Measurements from ENCODE around the gene CDH13. TPM values are rescaled to one million over a fixed set of nuclear protein-coding genes. Genes with fewer than 3 reads are reported as not detected.
A peak's percentile ranks its signal among the peaks of the same experiment; 100 is the strongest.

Gene CDH13
- total RNA-seq, 1 donor from 2014 or later = 2.0 TPM

- no peak for DNase-seq (ENCODE audit: low spot score)
These were observed 1.3 kb downstream of the CDH13 start for GRCh38 chr16:82628088-82628423.

DNA sequence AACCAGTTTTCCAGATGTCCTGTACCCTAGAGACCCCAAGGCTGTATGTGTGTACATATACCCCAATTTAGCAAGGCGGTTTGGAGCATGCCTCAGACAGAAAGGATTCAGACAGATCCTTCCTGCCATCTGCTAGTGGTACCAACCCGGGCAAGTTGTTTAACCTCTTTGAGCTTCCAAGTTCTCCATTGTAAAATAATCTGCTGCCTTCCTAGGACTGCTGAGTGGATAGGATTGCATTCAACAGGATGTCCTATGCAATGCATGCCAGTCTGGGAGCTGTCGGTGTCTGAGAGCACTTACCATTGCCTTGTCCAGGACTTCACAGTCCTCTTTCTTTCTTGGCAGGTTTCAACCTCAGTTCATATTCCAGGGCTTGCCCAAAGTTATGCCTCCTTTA lies 1.9 kb downstream of the CDH13 start:
- DNase-seq (ENCODE audit: low spot score) = no peak

DNA sequence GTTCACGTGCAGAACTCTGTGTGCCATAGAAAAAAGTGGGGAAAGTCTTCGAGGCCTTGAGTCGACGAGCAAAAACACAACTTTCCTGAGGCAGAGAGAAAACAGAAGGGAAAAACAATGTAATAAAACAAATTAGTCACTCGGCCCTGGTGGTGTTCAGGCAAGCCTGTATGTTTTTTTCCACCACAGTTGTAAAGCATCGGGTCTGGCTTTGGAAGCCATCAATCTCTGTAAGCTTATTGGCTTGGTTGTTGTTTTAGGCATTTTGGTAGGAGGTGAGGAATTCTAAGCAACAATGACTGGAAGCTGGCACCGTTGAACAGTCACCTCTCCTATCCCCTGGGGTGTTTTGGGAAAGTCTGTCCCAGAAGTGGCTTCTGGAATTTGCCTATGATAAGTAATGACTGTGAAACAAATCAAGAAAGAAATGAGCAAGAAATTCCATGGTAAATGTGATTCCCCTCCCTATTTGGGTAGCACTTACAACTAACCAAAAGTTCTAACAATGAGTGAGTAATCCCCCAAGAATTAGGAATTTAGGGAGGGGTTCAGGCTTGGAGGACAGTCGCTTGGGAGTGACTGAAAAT lies 2.8 kb downstream of the CDH13 start:
- no peak for DNase-seq (ENCODE audit: low spot score)

- DNase-seq (ENCODE audit: low spot score) = no peak
These were observed 3.5 kb downstream of the CDH13 start for GRCh38 chr16:82630219-82630618.

GRCh38 chr16:82630688-82631087 lies 3.9 kb downstream of the CDH13 start:
- no peak for DNase-seq (ENCODE audit: low spot score)

- DNase-seq (ENCODE audit: low spot score) = no peak
These were observed 5.2 kb downstream of the CDH13 start for GRCh38 chr16:82631701-82632685.

GRCh38 chr16:82633964-82634600 lies 7.3 kb downstream of the CDH13 start:
- no peak for DNase-seq (ENCODE audit: low spot score)

- DNase-seq (ENCODE audit: low spot score) = no peak
These were observed 8.3 kb downstream of the CDH13 start for GRCh38 chr16:82634955-82635610.

GRCh38 chr16:82636485-82636884 lies 9.7 kb downstream of the CDH13 start:
- peak; percentile 33 for DNase-seq (ENCODE audit: low spot score)

- no peak for DNase-seq (ENCODE audit: low spot score)
These were observed 10.2 kb downstream of the CDH13 start for GRCh38 chr16:82636958-82637357.

GRCh38 chr16:82638095-82638798 lies 11.5 kb downstream of the CDH13 start:
- no peak for DNase-seq (ENCODE audit: low spot score)

DNA sequence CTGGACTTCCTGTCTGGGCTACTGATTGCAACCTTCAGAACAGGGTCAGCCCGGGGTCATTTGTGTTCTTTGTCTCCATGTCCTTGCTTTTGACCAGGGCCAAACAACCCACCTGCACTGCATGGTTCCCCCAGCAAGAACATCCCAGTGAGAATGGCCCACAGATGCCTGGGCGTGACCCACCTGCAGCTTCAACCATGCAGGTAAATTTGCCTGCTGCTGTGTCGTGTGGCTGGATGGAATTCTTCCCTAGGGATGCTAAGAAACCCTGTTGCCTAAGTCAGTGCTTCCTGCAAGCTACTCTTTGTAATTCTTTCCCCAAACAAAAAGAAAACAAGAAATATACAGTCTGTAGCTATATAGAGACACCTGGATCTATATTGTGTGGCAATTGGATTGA lies 12.5 kb downstream of the CDH13 start:
- DNase-seq (ENCODE audit: low spot score) = no peak

- DNase-seq (ENCODE audit: low spot score) = peak; percentile 43
These were observed 13.0 kb downstream of the CDH13 start for GRCh38 chr16:82639666-82640336.

DNA sequence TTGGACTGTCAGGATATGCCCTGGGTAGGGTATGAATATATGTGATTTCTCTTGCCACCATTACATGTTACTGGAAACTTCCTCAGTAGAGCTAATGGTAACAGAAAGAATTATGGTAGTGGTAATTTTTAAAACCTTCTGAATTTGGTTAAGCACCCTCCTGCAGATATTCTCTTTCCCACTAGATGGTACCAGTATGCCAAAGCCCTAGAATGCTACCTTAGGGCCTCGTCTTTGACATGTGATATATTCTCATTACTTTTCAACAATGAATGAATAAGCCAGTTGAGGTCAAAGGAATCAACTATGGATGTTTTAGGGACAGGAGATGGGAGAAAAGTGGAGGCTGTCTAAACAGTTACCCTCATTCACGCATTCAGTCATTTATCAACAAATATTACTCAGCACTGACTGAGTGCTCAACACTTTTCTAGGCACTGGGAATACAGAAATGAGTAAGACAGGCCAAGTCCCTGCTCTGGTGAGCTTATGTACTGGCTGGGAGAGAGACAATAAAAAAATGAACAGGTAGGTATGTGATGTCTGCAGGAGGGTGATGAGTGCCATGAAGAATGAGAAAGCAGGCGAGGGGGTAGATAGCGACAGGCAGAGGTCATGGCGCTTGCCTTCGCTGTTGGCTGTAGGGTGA lies 14.7 kb downstream of the CDH13 start:
- DNase-seq (ENCODE audit: low spot score) = no peak

- no peak for DNase-seq (ENCODE audit: low spot score)
These were observed 16.4 kb downstream of the CDH13 start for GRCh38 chr16:82643136-82643535.

DNA sequence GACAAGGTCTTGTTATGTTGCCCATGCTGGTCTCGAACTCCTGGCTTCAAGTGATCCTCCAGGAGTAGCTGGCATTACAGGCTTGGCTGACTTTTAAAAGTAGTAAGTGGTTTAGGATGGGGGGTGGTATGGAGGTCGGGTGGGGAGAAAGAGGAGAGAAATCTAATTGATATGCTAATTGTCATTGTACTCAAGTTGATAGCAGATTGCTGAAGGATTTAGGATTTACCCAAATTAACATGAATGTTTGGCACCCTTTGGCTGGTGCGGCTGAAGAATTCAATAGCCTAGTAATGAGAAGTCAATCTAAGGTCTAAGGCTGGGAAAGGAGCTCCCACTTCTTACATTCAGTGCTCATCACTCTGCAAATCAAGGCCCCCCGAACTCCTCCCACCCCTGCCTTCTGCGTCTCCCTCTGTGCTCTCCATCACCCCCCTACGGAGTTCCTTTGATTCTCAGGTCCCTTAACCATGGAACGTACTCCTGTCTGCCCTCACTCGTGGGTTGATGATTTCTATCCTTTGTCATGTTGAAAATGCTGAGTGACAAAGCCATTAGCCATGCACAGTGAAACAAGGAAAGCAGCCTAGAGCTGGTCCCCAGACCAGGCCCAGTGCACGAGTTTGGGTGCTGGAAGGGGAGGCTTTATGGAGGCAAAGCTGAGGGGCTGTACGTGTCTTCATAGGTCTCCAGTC lies 17.3 kb downstream of the CDH13 start:
- no peak for DNase-seq (ENCODE audit: low spot score)

DNA sequence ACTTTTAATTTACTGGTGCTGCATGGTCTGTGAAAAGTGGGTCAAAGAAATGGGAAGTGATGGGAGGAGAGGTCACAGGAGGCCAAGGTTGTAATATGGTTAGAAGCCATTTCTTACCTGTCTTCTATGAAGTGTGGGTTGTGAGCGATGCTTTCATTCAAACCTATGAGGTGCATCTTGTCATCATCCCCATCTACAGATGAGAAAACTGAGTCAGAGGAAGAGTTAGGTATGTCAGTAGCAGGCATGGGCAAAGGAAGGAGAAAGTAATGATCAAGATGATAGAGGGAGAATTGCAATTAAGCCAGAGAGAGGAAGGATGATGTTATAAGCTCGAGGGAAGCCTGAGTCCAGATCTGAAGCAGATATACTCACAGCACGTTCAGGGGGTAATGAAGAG lies 19.7 kb downstream of the CDH13 start:
- no peak for DNase-seq (ENCODE audit: low spot score)

GRCh38 chr16:82649766-82650165 lies 23.0 kb downstream of the CDH13 start:
- no peak for DNase-seq (ENCODE audit: low spot score)

DNA sequence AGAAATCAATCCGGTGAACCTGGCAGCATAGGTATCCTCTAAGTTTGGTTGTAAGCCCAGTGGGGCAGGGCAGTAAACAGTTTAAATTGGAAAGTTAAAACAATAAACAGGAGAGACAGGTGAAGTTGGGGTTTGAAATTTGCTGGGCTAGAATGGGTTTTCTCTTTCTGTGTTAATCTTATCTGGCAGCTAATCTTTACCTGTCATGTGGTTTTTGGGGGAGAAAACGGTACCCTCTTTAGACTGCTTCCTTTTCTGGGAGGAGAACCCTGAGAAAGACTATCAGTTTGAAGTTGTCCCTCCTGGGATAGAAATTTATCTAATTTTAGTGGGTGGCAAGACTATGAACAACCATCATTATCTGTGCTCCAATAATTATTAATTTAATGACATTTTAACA lies 24.0 kb downstream of the CDH13 start:
- DNase-seq (ENCODE audit: low spot score) = no peak

All from mucosa of gallbladder (tissue), 1 donor.